ENCODE data around the gene C19orf73.

GRCh38 chr19:49098795-49099194 is 20.1 kb downstream of the C19orf73 start:
- no peak for TF ChIP-seq CTCF (IDR thresholded peaks at IDR 0.05)
- TF ChIP-seq POLR2A (IDR thresholded peaks at IDR 0.05) = no peak

Data from esophagus squamous epithelium (tissue), 4 donors.